HCT116 (cell line): ENCODE data around the gene KPNA1. TPM values are rescaled to one million over a fixed set of nuclear protein-coding genes. Genes with fewer than 3 reads are reported as not detected.

ENCODE experiments used
- ATAC-seq: fragments of 200-7000 bp; cut with Tn5 transposase; 2 replicates; pipeline ENCODE4 v1.9.1; 2020; ENCODE audit warnings: mild to moderate bottlenecking, moderate library complexity
- BruUV-seq: library from RNA; stranded (reverse); fragments of 400-500 nt; replicated peaks from 2 replicates; lab custom pipeline; 2021; lab: Mats Ljungman, UMichigan
- CTCF ChIA-PET: fragments of 300-600 bp; sonication (Branson Sonifier 250); formaldehyde crosslinking; loops from one replicate; lab custom pipeline; 2021; ENCODE audit warnings: antibody characterized with exemption; lab: Charles Lee
- POLR2A ChIA-PET: fragments of 300-600, 350-600 bp; sonication (Branson Sonifier 250); formaldehyde crosslinking; loops from one replicate; lab custom pipeline; 2021; ENCODE audit warnings: antibody characterized with exemption; lab: Charles Lee
- RAD21 ChIA-PET, 2 experiments: fragments of 300-600 bp; sonication (Branson Sonifier 250); formaldehyde crosslinking; loops; one replicate each; lab custom pipeline; 2023; ENCODE audit warnings: low total read pairs in 2 of 2; ENCODE audit not compliant: uncharacterized antibody in 2 of 2, unreplicated experiment in 2 of 2, low non-redundant PET in 1 of 2; lab: Charles Lee
- DNase-seq: peaks from one replicate; pipeline ENCODE4 v3.0.0-alpha.2; 2010; ENCODE audit warnings: low read depth, low spot score
- H2AFZ ChIP-seq: fragments of 200-600 bp; shearing (Covaris generic), sonication (generic); 2 replicates; pipeline ENCODE4 v1.6.1; 2017; ENCODE audit warnings: low read depth, mixed run types, mixed read lengths, antibody characterized with exemption, low read length; ENCODE audit not compliant: poor library complexity, severe bottlenecking
- H3K27ac ChIP-seq: 2 replicates; pipeline ENCODE4 v1.5.1; 2012; ENCODE audit warnings: low read depth, low read length
- H3K27me3 ChIP-seq: fragments of 200-600 bp; sonication (generic); 2 replicates; pipeline ENCODE4 v1.6.1; 2016; ENCODE audit warnings: mixed run types, low read length, mixed read lengths; ENCODE audit not compliant: insufficient read depth
- H3K36me3 ChIP-seq, 2 experiments: fragments of 200-500 bp in 1 of 2; fragments of 200-600 bp in 1 of 2; sonication (Bioruptor generic) in 1 of 2; sonication (generic) in 1 of 2; 2 replicates each; pipeline versions ENCODE4 v1.5.1 to v1.6.1; 2014 to 2016; ENCODE audit warnings: low read length in 2 of 2, inconsistent platforms in 1 of 2, mixed read lengths in 1 of 2, mixed run types in 1 of 2; ENCODE audit not compliant: insufficient read depth in 2 of 2, control insufficient read depth in 1 of 2
- H3K4me1 ChIP-seq, 2 experiments: fragments of 200-600 bp in 1 of 2; sonication (generic) in 1 of 2; 2 replicates each; pipeline versions ENCODE4 v1.5.1 to v1.6.1; 2012 to 2017; ENCODE audit warnings: low read length in 2 of 2, inconsistent platforms in 1 of 2, mild to moderate bottlenecking in 1 of 2, mixed read lengths in 1 of 2, mixed run types in 1 of 2, moderate library complexity in 1 of 2; ENCODE audit not compliant: insufficient read depth in 2 of 2, control insufficient read depth in 1 of 2
- H3K4me2 ChIP-seq: fragments of 200-600 bp; sonication (generic); 2 replicates; pipeline ENCODE4 v1.6.1; 2017; ENCODE audit warnings: mixed run types, low read length, mixed read lengths
- H3K4me3 ChIP-seq, 2 experiments: fragments of 200-600 bp in 1 of 2; sonication (generic) in 1 of 2; replicated peaks in 1 of 2; 2 replicates each; pipeline ENCODE4 v1.5.1; 2011 to 2016; ENCODE audit warnings: low read length in 2 of 2, control low read depth in 1 of 2, low read depth in 1 of 2, mild to moderate bottlenecking in 1 of 2, mixed read lengths in 1 of 2, mixed run types in 1 of 2
- H3K79me2 ChIP-seq: fragments of 200-600 bp; sonication (generic); 2 replicates; pipeline ENCODE4 v1.6.1; 2017; ENCODE audit warnings: mild to moderate bottlenecking, mixed run types, low read length, moderate library complexity, mixed read lengths; ENCODE audit not compliant: insufficient read depth
- H3K9ac ChIP-seq: fragments of 200-600 bp; sonication (generic); 2 replicates; pipeline ENCODE4 v1.6.1; 2016; ENCODE audit warnings: low read length, mixed read lengths
- H3K9me2 ChIP-seq: fragments of 200-600 bp; sonication (generic), shearing (Covaris generic); 2 replicates; pipeline ENCODE4 v1.6.1; 2017; ENCODE audit warnings: mixed run types, mild to moderate bottlenecking, moderate library complexity; ENCODE audit not compliant: insufficient read depth
- H3K9me3 ChIP-seq, 2 experiments: fragments of 200-500 bp in 1 of 2; fragments of 200-600 bp in 1 of 2; sonication (Bioruptor generic) in 1 of 2; sonication (generic) in 1 of 2; 2 replicates each; pipeline ENCODE4 v1.6.1; 2014 to 2017; ENCODE audit warnings: low read length in 2 of 2, mixed read lengths in 2 of 2, inconsistent platforms in 1 of 2, low read depth in 1 of 2, mild to moderate bottlenecking in 1 of 2, mixed run types in 1 of 2, moderate library complexity in 1 of 2; ENCODE audit not compliant: control insufficient read depth in 1 of 2, insufficient read depth in 1 of 2
- H4K20me1 ChIP-seq: fragments of 200-600 bp; sonication (generic), shearing (Covaris generic); 2 replicates; pipeline ENCODE4 v1.6.1; 2017; ENCODE audit warnings: mixed run types, mild to moderate bottlenecking, moderate library complexity; ENCODE audit not compliant: insufficient read depth
- ELF1 ChIP-seq: IDR thresholded peaks from 2 replicates; pipeline ENCODE4 v1.6.1; 2012; ENCODE audit warnings: low read depth, borderline replicate concordance
- POLR2A ChIP-seq: IDR thresholded peaks from 2 replicates; pipeline ENCODE4 v1.7.0; 2011; ENCODE audit warnings: borderline replicate concordance; ENCODE audit not compliant: insufficient read depth, insufficient read length; ENCODE audit errors: extremely low read depth
- POLR2AphosphoS5 ChIP-seq: IDR thresholded peaks from 2 replicates; pipeline ENCODE4 v1.6.1; 2011; ENCODE audit warnings: mild to moderate bottlenecking, low read depth, low read length, moderate library complexity
- SRF ChIP-seq: IDR thresholded peaks from 2 replicates; pipeline ENCODE4 v1.6.1; 2012; ENCODE audit warnings: low read depth
- YY1 ChIP-seq: IDR thresholded peaks from 2 replicates; pipeline ENCODE4 v1.6.1; 2011; ENCODE audit warnings: low read length, low read depth, moderate library complexity, mild to moderate bottlenecking; ENCODE audit not compliant: insufficient replicate concordance; ENCODE audit errors: extremely low read depth
- ZFX ChIP-seq: fragments of 450-650 bp; IDR thresholded peaks from 2 replicates; pipeline ENCODE4 v1.6.1; 2017
- intact Hi-C: fragments of 100-400 bp; cut with micrococcal nuclease; formaldehyde crosslinking; loops from 2 replicates; pipeline ENCODE4 v1.10.0; 2022
- total RNA-seq: library from RNA; stranded (reverse); gene quantifications from one replicate; pipeline ENCODE4 v1.2.1, GENCODE V29; 2021; ENCODE audit not compliant: unreplicated experiment
- TF ChIP-seq, protein P1 (sequence below), 3 experiments: fragments of 200-600 bp in 1 of 3; sonication (generic) in 1 of 3; IDR thresholded peaks in 2 of 3; conservative IDR thresholded peaks in 1 of 3; 2 replicates each; pipeline ENCODE4 v1.5.1; 2012 to 2017; ENCODE audit warnings: low read depth in 2 of 3, low read length in 2 of 3, antibody characterized with exemption in 1 of 3, borderline replicate concordance in 1 of 3, control low read depth in 1 of 3, mild to moderate bottlenecking in 1 of 3, mixed read lengths in 1 of 3, mixed run types in 1 of 3, moderate library complexity in 1 of 3; ENCODE audit not compliant: insufficient read depth in 1 of 3
- TF ChIP-seq, protein P2 (sequence below): IDR thresholded peaks from 2 replicates; pipeline ENCODE4 v1.6.1; 2012
- TF ChIP-seq, protein P3 (sequence below): IDR thresholded peaks from 2 replicates; pipeline ENCODE4 v1.6.1; 2012

Gene KPNA1
- total RNA-seq, 1 experiment from 2014 or later: 73.4 TPM

DNA sequence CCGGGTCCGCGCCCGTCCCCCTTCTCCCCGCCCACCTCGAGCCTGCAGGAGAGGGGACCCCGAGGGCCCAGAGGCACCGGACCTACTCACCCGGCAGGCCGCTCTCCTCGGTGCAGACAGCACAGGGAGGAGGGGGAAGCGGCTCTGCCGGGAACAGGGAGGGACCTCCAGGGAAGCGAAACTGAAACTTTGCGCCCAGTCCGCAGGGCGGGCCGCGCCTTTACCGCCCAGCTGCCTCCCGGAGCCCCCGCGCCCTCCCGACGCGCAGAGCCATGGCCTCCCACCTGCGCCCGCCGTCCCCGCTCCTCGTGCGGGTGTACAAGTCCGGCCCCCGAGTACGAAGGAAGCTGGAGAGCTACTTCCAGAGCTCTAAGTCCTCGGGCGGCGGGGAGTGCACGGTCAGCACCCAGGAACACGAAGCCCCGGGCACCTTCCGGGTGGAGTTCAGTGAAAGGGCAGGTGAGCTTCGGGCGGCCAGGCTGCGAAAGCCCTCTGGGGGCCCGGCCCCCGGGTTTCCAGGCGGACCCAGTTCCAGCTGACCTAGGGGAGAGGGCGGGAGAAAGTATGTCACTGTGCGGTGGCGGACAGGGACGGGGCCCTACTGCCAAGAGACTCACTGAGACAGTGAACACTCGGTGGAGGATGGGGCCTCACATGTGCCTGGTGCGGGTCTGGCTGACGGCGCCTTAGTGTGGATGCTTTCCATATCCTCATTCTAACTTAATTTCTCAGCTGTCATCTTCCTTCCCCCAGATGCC lies 49.6 kb upstream of the KPNA1 start, which contains the start of the genes DTX3L and PARP9:
Gene DTX3L, plus strand, starts transcription at position 184 of the 758 bp plus-strand sequence. Its CDS starts 89 bp downstream, at position 273.
Gene PARP9, minus strand, starts transcription at position 146 of the 758 bp plus-strand sequence. CDS start 4,680 bp downstream, outside the sequence.
- no TSS peak for BruUV-seq
- TF ChIP-seq, protein P1, sequence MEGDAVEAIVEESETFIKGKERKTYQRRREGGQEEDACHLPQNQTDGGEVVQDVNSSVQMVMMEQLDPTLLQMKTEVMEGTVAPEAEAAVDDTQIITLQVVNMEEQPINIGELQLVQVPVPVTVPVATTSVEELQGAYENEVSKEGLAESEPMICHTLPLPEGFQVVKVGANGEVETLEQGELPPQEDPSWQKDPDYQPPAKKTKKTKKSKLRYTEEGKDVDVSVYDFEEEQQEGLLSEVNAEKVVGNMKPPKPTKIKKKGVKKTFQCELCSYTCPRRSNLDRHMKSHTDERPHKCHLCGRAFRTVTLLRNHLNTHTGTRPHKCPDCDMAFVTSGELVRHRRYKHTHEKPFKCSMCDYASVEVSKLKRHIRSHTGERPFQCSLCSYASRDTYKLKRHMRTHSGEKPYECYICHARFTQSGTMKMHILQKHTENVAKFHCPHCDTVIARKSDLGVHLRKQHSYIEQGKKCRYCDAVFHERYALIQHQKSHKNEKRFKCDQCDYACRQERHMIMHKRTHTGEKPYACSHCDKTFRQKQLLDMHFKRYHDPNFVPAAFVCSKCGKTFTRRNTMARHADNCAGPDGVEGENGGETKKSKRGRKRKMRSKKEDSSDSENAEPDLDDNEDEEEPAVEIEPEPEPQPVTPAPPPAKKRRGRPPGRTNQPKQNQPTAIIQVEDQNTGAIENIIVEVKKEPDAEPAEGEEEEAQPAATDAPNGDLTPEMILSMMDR (IDR thresholded peaks at IDR 0.05 in 2 of 3, conservative IDR thresholded peaks at IDR 0.05 in 1 of 3; ENCODE audit: borderline replicate concordance in 1 of 3, insufficient read depth in 1 of 3, low read depth in 2 of 3, low read length in 2 of 3): no peak
- no peak for TF ChIP-seq SRF
- TF ChIP-seq YY1: no peak
- TF ChIP-seq POLR2A: peak; percentile 32
- peak; percentile 56 for TF ChIP-seq POLR2AphosphoS5
- TF ChIP-seq, protein P2, sequence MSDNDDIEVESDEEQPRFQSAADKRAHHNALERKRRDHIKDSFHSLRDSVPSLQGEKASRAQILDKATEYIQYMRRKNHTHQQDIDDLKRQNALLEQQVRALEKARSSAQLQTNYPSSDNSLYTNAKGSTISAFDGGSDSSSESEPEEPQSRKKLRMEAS: peak; percentile 66
- peak; percentile 85 for TF ChIP-seq ZFX
- no peak for TF ChIP-seq ELF1
- TF ChIP-seq, protein P3, sequence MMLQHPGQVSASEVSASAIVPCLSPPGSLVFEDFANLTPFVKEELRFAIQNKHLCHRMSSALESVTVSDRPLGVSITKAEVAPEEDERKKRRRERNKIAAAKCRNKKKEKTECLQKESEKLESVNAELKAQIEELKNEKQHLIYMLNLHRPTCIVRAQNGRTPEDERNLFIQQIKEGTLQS: no peak
- ATAC-seq (peak; percentile 86), DNase-seq (no peak)
- intact Hi-C loops: loop anchor here (5.0 kb wide), 1 partner anchor 107 kb away; no protein-coding TSS in a partner anchor
- Histone ChIP-seq H3K4me3 (peak within 1 kb of the TSS; percentile 60 to 81), H4K20me1 (no peaks in the 10 kb centered on the region), H3K36me3 (0 out of 4 replicates have a peak, but pooled peaks cover 0 to 3% of the 10 kb centered on the region in 2 experiments), H3K79me2 (0 out of 2 replicates have a peak, but pooled peaks cover 4% of the 10 kb centered on the region), H3K4me2 (peak within 1 kb of the TSS; percentile 97), H3K27ac (peak within 1 kb of the TSS; percentile 72), H3K9ac (peak within 1 kb of the TSS; percentile 81), H3K9me2 (no peaks in the 10 kb centered on the region), H2AFZ (peak within 1 kb of the TSS; percentile 94), H3K4me1 (peaks cover 8 to 17% of the 10 kb centered on the region in 2 experiments), H3K9me3 (no peaks in the 10 kb centered on the region), H3K27me3 (no peaks in the 10 kb centered on the region)
- CTCF ChIA-PET: interaction anchor here (1.1 kb wide), 1 partner anchor 115 kb away, joined by 8 read pairs; no protein-coding TSS in a partner anchor
- RAD21 ChIA-PET: interaction anchor here in 1 of 2 experiments (0.6 to 1.1 kb wide), 2 partner anchors 115 to 1018 kb away, joined by 4 read pairs; no protein-coding TSS in a partner anchor
- POLR2A ChIA-PET: interaction anchor here (1.3 kb wide), 1 partner anchor 115 kb away, joined by 9 read pairs; no protein-coding TSS in a partner anchor
